ENCODE measurements around the gene HTT-AS. TPM values are rescaled to one million over a fixed set of nuclear protein-coding genes. Genes with fewer than 3 reads are reported as not detected.

HTT-AS gene
- total RNA-seq, 1 experiment from 2014 or later: not detected

- peaks cover 41% of the 10 kb centered on the region for H3K36me3 Mint-ChIP-seq (ENCODE audit: insufficient read depth, unreplicated experiment)
- Histone ChIP-seq H3K36me3 (ENCODE audit: control insufficient read depth, insufficient read depth, low read length) (peaks cover 5% of the 10 kb centered on the region; the same call in 1 of the 2 replicates), H3K27me3 (replicated peaks; ENCODE audit: control insufficient read depth, insufficient read depth, low read length) (no peaks in the 10 kb centered on the region), H3K4me1 (no peaks in the 10 kb centered on the region), H3K4me3 (ENCODE audit: low read depth, low read length) (no peak overlapping the region), H3K9me3 (no peaks in the 10 kb centered on the region)
- H3K4me3 Mint-ChIP-seq (ENCODE audit: unreplicated experiment): no peak overlapping the region
- intact Hi-C loops (cut with micrococcal nuclease; ENCODE audit: unreplicated experiment): no loop called here
- ChIA-PET CTCF (no interaction called here), POLR2A (no interaction called here)
- H3K27ac Mint-ChIP-seq (ENCODE audit: unreplicated experiment): no peak overlapping the region
- H3K27me3 Mint-ChIP-seq (ENCODE audit: insufficient read depth, unreplicated experiment): no peaks in the 10 kb centered on the region
- H3K9me3 Mint-ChIP-seq (ENCODE audit: unreplicated experiment): no peaks in the 10 kb centered on the region
- DNase-seq: no peak
- no peak for TF ChIP-seq CTCF (IDR thresholded peaks at IDR 0.05; ENCODE audit: insufficient read depth in 1 of 2, low read depth in 1 of 2, low read length in 1 of 2, severe bottlenecking in 1 of 2, unreplicated experiment in 1 of 2)
- no peaks in the 10 kb centered on the region for H3K4me1 Mint-ChIP-seq (ENCODE audit: low read depth, unreplicated experiment)
- no TSS peak for BruUV-seq (replicated peaks)
Observed at GRCh38 chr4:3119464-3119863, 45.1 kb upstream of the HTT-AS start.

GRCh38 chr4:3118312-3118711 is 44.0 kb upstream of the HTT-AS start:
- Histone ChIP-seq H3K36me3 (ENCODE audit: control insufficient read depth, insufficient read depth, low read length) (peaks cover 5% of the 10 kb centered on the region; the same call in 1 of the 2 replicates), H3K27me3 (replicated peaks; ENCODE audit: control insufficient read depth, insufficient read depth, low read length) (no peaks in the 10 kb centered on the region), H3K4me1 (no peaks in the 10 kb centered on the region), H3K4me3 (ENCODE audit: low read depth, low read length) (no peak overlapping the region), H3K9me3 (no peaks in the 10 kb centered on the region)
- ChIA-PET POLR2A (no interaction called here), CTCF (no interaction called here)
- Mint-ChIP-seq H3K4me1 (ENCODE audit: low read depth, unreplicated experiment) (no peaks in the 10 kb centered on the region), H3K27ac (ENCODE audit: unreplicated experiment) (no peak overlapping the region), H3K27me3 (ENCODE audit: insufficient read depth, unreplicated experiment) (no peaks in the 10 kb centered on the region), H3K9me3 (ENCODE audit: unreplicated experiment) (no peaks in the 10 kb centered on the region), H3K36me3 (ENCODE audit: insufficient read depth, unreplicated experiment) (peaks cover 47% of the 10 kb centered on the region), H3K4me3 (ENCODE audit: unreplicated experiment) (no peak overlapping the region)
- BruUV-seq (replicated peaks): no TSS peak
- no peak for DNase-seq
- intact Hi-C loops (cut with micrococcal nuclease; ENCODE audit: unreplicated experiment): no loop called here
- TF ChIP-seq CTCF (IDR thresholded peaks at IDR 0.05; ENCODE audit: insufficient read depth in 1 of 2, low read depth in 1 of 2, low read length in 1 of 2, severe bottlenecking in 1 of 2, unreplicated experiment in 1 of 2): no peak

GRCh38 chr4:3116955-3117354 is 42.6 kb upstream of the HTT-AS start:
- Mint-ChIP-seq H3K9me3 (ENCODE audit: unreplicated experiment) (no peaks in the 10 kb centered on the region), H3K27me3 (ENCODE audit: insufficient read depth, unreplicated experiment) (no peaks in the 10 kb centered on the region), H3K4me3 (ENCODE audit: unreplicated experiment) (no peak overlapping the region), H3K4me1 (ENCODE audit: low read depth, unreplicated experiment) (no peaks in the 10 kb centered on the region), H3K36me3 (ENCODE audit: insufficient read depth, unreplicated experiment) (peaks cover 52% of the 10 kb centered on the region), H3K27ac (ENCODE audit: unreplicated experiment) (no peak overlapping the region)
- ChIA-PET CTCF (interaction anchor here (0.5 kb wide), 1 partner anchor 899 kb away, joined by 3 read pairs; no protein-coding TSS in a partner anchor), POLR2A (no interaction called here)
- intact Hi-C loops (cut with micrococcal nuclease; ENCODE audit: unreplicated experiment): no loop called here
- DNase-seq: no peak
- Histone ChIP-seq H3K27me3 (replicated peaks; ENCODE audit: control insufficient read depth, insufficient read depth, low read length) (no peaks in the 10 kb centered on the region), H3K4me1 (no peaks in the 10 kb centered on the region), H3K9me3 (no peaks in the 10 kb centered on the region), H3K36me3 (ENCODE audit: control insufficient read depth, insufficient read depth, low read length) (peaks cover 5% of the 10 kb centered on the region; the same call in 1 of the 2 replicates), H3K4me3 (ENCODE audit: low read depth, low read length) (no peak overlapping the region)
- TF ChIP-seq CTCF (IDR thresholded peaks at IDR 0.05; ENCODE audit: insufficient read depth in 1 of 2, low read depth in 1 of 2, low read length in 1 of 2, severe bottlenecking in 1 of 2, unreplicated experiment in 1 of 2): no peak
- no TSS peak for BruUV-seq (replicated peaks)

Data from Caco-2 (cell line).